Measurements from ENCODE around the gene BANP.

DNA sequence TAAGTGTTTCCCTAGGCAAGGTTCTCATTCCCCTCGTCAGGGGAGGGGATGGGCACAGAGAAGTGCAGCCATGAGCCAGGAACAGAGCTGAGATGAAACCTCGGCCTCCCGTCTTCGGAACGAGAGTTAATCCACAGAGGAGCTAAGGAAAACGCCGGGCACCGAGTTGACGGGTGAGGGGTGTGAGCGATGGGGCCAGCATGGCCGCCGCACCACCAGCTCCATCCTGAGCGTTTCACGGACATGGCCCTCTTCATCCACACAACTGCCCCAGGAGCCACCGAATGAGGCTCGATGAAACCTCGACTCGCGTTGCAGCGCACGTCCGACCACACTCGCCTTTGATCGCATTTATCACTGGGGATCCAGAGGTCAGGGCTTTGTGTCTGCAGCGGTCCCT, 36.4 kb upstream of the BANP start:
- TF ChIP-seq, protein P1, sequence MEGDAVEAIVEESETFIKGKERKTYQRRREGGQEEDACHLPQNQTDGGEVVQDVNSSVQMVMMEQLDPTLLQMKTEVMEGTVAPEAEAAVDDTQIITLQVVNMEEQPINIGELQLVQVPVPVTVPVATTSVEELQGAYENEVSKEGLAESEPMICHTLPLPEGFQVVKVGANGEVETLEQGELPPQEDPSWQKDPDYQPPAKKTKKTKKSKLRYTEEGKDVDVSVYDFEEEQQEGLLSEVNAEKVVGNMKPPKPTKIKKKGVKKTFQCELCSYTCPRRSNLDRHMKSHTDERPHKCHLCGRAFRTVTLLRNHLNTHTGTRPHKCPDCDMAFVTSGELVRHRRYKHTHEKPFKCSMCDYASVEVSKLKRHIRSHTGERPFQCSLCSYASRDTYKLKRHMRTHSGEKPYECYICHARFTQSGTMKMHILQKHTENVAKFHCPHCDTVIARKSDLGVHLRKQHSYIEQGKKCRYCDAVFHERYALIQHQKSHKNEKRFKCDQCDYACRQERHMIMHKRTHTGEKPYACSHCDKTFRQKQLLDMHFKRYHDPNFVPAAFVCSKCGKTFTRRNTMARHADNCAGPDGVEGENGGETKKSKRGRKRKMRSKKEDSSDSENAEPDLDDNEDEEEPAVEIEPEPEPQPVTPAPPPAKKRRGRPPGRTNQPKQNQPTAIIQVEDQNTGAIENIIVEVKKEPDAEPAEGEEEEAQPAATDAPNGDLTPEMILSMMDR (IDR thresholded peaks at IDR 0.05; ENCODE audit: borderline replicate concordance, extremely low read depth, low read length, poor library complexity, severe bottlenecking): no peak
- no peak for TF ChIP-seq EZH2 (IDR thresholded peaks at IDR 0.05; ENCODE audit: borderline replicate concordance, low read depth, low read length, severe bottlenecking)
